Measurements from ENCODE around the gene ALB.

ALB gene

DNA sequence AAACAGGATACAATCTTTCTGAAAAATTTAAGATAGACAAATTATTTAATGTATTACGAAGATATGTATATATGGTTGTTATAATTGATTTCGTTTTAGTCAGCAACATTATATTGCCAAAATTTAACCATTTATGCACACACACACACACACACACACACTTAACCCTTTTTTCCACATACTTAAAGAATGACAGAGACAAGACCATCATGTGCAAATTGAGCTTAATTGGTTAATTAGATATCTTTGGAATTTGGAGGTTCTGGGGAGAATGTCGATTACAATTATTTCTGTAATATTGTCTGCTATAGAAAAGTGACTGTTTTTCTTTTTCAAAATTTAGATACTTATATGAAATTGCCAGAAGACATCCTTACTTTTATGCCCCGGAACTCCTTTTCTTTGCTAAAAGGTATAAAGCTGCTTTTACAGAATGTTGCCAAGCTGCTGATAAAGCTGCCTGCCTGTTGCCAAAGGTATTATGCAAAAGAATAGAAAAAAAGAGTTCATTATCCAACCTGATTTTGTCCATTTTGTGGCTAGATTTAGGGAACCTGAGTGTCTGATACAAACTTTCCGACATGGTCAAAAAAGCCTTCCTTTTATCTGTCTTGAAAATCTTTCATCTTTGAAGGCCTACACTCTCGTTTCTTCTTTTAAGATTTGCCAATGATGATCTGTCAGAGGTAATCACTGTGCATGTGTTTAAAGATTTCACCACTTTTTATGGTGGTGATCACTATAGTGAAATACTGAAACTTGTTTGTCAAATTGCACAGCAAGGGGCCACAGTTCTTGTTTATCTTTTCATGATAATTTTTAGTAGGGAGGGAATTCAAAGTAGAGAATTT is 5.2 kb downstream of the ALB start:
- no peak for DNase-seq (ENCODE audit: extremely low read depth, low read depth)
- TF ChIP-seq, protein P1, sequence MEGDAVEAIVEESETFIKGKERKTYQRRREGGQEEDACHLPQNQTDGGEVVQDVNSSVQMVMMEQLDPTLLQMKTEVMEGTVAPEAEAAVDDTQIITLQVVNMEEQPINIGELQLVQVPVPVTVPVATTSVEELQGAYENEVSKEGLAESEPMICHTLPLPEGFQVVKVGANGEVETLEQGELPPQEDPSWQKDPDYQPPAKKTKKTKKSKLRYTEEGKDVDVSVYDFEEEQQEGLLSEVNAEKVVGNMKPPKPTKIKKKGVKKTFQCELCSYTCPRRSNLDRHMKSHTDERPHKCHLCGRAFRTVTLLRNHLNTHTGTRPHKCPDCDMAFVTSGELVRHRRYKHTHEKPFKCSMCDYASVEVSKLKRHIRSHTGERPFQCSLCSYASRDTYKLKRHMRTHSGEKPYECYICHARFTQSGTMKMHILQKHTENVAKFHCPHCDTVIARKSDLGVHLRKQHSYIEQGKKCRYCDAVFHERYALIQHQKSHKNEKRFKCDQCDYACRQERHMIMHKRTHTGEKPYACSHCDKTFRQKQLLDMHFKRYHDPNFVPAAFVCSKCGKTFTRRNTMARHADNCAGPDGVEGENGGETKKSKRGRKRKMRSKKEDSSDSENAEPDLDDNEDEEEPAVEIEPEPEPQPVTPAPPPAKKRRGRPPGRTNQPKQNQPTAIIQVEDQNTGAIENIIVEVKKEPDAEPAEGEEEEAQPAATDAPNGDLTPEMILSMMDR (IDR thresholded peaks at IDR 0.05; ENCODE audit: low read depth, low read length): no peak

DNA sequence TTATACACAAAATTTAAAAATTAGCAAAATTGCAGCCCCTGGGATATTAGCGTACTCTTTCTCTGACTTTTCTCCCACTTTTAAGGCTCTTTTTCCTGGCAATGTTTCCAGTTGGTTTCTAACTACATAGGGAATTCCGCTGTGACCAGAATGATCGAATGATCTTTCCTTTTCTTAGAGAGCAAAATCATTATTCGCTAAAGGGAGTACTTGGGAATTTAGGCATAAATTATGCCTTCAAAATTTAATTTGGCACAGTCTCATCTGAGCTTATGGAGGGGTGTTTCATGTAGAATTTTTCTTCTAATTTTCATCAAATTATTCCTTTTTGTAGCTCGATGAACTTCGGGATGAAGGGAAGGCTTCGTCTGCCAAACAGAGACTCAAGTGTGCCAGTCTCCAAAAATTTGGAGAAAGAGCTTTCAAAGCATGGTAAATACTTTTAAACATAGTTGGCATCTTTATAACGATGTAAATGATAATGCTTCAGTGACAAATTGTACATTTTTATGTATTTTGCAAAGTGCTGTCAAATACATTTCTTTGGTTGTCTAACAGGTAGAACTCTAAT is 6.0 kb downstream of the ALB start:
- TF ChIP-seq, protein P1 (IDR thresholded peaks at IDR 0.05; ENCODE audit: low read depth, low read length): no peak
- no peak for DNase-seq (ENCODE audit: extremely low read depth, low read depth)

DNA sequence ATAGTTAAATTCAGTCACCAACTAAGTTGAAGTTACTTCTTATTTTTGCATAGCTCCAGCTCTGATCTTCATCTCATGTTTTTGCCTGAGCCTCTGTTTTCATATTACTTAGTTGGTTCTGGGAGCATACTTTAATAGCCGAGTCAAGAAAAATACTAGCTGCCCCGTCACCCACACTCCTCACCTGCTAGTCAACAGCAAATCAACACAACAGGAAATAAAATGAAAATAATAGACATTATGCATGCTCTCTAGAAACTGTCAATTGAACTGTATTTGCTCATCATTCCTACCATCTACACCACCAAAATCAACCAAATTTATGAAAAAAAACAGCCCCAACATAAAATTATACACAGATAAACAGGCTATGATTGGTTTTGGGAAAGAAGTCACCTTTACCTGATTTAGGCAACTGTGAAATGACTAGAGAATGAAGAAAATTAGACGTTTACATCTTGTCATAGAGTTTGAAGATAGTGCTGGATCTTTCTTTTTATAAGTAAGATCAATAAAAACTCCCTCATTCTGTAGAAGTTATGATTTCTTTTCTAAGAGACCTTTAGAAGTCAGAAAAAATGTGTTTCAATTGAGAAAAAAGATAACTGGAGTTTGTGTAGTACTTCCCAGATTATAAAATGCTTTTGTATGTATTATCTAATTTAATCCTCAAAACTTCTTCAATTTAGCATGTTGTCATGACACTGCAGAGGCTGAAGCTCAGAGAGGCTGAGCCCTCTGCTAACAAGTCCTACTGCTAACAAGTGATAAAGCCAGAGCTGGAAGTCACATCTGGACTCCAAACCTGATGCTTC is 7.0 kb downstream of the ALB start:
- DNase-seq (ENCODE audit: extremely low read depth, low read depth): no peak
- TF ChIP-seq, protein P1 (IDR thresholded peaks at IDR 0.05; ENCODE audit: low read depth, low read length): no peak

DNA sequence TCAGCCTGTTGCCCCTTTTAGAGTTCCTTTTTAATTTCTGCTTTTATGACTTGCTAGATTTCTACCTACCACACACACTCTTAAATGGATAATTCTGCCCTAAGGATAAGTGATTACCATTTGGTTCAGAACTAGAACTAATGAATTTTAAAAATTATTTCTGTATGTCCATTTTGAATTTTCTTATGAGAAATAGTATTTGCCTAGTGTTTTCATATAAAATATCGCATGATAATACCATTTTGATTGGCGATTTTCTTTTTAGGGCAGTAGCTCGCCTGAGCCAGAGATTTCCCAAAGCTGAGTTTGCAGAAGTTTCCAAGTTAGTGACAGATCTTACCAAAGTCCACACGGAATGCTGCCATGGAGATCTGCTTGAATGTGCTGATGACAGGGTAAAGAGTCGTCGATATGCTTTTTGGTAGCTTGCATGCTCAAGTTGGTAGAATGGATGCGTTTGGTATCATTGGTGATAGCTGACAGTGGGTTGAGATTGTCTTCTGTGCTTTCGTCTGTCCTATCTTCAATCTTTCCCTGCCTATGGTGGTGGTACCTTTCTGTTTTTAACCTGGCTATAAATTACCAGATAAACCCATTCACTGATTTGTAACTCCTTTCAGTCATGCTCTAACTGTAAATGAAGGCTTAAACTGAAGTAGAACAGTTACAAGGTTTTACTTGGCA is 7.8 kb downstream of the ALB start:
- TF ChIP-seq, protein P1 (IDR thresholded peaks at IDR 0.05; ENCODE audit: low read depth, low read length): no peak
- DNase-seq (ENCODE audit: extremely low read depth, low read depth): no peak

DNA sequence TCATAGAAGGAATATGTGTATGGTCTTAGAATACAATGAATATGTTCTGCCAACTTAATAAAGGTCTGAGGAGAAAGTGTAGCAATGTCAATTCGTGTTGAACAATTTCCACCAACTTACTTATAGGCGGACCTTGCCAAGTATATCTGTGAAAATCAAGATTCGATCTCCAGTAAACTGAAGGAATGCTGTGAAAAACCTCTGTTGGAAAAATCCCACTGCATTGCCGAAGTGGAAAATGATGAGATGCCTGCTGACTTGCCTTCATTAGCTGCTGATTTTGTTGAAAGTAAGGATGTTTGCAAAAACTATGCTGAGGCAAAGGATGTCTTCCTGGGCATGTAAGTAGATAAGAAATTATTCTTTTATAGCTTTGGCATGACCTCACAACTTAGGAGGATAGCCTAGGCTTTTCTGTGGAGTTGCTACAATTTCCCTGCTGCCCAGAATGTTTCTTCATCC is 9.2 kb downstream of the ALB start:
- no peak for DNase-seq (ENCODE audit: extremely low read depth, low read depth)
- TF ChIP-seq, protein P1 (IDR thresholded peaks at IDR 0.05; ENCODE audit: low read depth, low read length): no peak

DNA sequence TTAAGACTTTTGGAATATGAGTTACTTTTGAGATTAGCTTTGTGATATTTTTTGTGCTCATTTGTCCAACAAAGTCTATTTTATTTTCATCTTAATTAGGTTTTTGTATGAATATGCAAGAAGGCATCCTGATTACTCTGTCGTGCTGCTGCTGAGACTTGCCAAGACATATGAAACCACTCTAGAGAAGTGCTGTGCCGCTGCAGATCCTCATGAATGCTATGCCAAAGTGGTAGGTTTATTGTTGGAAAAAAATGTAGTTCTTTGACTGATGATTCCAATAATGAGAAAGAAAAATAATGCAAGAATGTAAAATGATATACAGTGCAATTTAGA is 10.8 kb downstream of the ALB start:
- TF ChIP-seq, protein P1 (IDR thresholded peaks at IDR 0.05; ENCODE audit: low read depth, low read length): no peak
- DNase-seq (ENCODE audit: extremely low read depth, low read depth): no peak

Measured in AG09319 (cell line).